IPS DF 4.7 (cell line): ENCODE results near the gene TENM4.

ENCODE experiments used
- DNase-seq: peaks from one replicate; pipeline ENCODE4 v3.0.0-alpha.2; 2013; ENCODE audit warnings: low spot score; ENCODE audit errors: extremely low read depth

TENM4 gene

GRCh38 chr11:79419120-79419519 is 21.7 kb downstream of the TENM4 start:
- DNase-seq, result no peak

DNA sequence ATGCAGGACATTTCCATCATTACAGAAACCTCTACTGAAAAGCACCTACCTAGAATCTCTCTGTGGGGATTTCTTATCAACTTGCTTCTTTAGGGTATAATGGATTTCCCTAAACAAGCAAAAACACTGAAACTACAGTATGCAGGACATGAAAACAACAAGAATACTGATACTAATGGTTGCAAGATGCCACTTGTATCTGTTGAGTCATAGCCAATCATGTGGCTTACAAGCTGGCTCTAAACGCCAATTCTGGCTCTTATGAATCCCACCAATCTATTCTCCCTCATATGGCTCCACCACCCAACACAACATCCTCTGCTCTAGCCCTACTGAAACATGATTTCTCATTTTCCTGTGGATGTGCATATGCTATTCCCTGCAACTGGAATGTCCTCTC is 22.6 kb downstream of the TENM4 start:
- no peak for DNase-seq

DNA sequence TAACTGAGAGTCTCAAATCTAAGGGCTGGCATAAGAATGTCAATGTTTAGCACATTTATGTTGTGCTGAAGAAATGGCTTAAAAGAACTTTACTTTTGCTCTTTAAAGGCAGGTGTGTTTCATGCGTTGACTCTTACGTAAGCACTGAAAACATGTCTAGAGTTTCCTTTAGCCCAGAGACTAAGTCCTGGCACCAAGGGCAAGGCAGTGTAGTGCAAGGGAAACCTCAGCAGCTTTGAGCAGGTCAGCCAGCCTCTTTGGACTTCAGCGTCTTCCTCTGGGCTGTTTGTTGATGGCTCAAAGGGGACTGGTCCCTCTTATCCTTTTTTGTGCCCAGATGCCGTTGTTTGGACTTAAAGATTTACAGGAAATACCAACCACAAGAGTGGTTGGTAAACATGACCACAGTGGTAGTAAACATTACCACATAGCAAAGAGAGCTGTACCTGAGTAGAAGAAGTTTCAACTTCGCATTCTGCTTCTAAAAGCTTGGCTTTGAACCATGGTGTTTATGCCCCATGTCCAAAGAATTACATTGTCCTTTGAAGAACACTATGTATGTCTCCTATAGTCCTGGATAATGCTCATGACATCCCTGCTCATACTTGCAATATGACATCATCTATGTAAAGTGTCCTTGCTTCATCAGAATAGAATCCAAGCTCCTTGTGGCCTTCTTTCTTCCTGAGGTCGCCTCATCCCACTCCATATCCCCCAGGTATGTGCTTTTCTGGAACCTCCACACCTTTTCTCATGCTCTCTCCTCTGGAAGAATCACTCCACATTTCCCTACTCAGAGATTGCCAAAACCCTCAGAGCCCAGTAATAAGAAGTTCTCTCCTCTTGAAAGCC is 23.5 kb downstream of the TENM4 start:
- DNase-seq, result no peak

GRCh38 chr11:79415912-79416311 is 24.9 kb downstream of the TENM4 start:
- no peak for DNase-seq

- no peak for DNase-seq
Observed at GRCh38 chr11:79415411-79415810, 25.4 kb downstream of the TENM4 start.

DNA sequence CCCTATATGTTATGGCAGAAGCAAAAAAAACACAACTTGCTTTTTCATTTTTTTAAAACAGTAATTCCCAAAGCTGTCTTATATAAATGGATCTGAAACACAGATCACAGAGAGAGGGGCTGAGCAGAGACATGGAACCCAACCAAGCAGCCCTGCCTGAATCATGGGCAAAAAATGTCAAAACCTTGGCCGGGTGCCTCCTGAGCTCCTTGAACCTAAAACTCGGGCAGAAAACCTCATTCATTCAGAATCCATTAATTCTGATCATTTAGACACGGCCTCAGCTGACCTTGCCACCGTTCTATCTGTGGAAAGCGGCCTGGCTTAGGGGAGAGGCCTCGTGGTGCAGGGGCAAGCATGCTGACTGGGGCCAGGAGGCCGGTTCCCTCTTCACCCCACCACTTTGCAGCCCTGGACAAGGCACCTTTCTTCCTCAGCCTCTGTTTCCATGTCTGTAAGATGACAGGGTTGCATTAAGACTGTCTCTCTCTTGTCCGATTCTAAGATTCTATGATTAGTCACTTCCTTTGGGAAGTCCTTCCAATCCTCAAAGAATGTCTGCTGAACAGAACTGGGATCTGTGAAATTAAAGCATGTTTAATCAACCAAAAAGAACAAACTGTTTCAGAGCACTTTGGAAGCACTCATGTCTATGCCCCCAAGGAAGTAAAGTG is 26.0 kb downstream of the TENM4 start:
- DNase-seq, result no peak

GRCh38 chr11:79414041-79414440 is 26.8 kb downstream of the TENM4 start:
- no peak for DNase-seq

DNA sequence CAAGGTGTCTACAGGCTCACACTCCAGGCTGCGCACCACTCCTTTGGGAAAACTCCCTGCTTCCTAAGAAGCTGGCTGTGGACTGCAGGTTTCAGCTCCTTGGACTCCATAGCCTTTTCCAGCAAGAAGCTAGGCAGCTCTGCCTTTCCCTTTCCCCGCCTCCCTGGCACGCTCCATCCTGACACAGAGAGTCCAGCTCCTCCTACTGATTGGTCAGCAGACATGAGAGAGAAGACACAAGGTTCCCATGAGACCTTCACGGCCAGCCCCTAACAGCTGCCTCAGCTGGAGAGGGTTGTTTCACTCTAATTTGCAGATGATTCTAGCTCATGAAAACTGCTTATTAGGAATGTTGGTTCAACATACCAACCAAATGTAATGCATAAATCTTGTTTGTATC is 27.6 kb downstream of the TENM4 start:
- DNase-seq, result no peak

DNA sequence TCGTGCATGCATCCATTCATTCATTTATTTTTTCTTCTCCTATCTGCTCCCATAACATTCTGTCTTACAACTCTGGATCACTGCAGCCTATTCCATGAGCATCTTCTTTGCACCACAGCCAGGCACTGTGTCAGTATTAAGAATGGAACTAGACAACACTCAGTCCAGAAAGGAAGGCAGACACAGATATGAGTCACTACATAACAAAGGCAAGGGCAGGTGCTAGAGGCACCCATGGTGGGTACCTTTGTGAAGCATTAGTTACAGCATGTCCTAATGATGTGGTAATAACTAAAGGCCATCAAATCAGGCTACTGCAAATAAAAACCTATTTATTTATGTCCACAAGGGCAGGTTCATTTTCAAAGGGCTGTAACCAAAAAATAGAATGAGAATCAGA is 28.1 kb downstream of the TENM4 start:
- no peak for DNase-seq

DNA sequence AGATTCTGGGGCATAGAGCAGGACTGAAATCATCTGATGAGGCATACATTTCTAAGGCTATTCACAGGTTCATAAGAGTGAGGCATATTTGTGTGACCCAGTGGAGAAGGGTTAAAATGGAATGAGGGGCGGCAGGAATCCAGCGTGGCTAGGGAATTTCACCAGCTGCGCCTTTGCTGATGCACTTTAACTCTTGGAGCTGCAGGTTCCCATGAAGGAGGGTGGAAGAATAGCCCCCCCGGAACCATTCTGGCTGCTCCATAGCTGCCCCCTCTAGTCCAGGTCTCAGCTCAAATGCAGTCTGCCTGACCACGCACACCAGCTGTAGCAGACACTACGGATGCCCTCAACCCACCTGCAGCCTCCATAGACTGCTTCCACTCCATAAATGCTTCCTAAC is 31.5 kb downstream of the TENM4 start:
- DNase-seq, result no peak

- DNase-seq, result no peak
Observed at GRCh38 chr11:79406376-79406775, 34.5 kb downstream of the TENM4 start.

- no peak for DNase-seq
Observed at GRCh38 chr11:79404806-79405205, 36.0 kb downstream of the TENM4 start.

DNA sequence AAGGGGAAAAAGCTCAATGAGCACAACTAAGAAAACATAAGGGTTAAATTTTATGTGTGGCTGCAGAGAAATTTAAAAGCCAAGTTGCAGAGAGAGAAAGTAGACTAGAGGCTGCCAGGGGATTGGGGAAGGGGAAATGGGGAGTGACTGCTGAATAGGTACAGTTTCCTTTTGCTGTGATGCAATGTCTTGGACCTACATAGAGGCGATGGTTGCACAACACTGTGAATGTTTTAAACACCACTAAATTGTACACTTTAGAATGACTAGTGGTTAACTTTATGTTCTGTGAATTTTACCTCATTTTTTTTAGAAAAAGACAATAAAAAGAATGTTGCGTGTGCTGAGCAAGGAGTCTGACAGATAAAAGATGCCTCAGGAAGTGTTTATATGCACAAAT is 36.5 kb downstream of the TENM4 start:
- no peak for DNase-seq

DNA sequence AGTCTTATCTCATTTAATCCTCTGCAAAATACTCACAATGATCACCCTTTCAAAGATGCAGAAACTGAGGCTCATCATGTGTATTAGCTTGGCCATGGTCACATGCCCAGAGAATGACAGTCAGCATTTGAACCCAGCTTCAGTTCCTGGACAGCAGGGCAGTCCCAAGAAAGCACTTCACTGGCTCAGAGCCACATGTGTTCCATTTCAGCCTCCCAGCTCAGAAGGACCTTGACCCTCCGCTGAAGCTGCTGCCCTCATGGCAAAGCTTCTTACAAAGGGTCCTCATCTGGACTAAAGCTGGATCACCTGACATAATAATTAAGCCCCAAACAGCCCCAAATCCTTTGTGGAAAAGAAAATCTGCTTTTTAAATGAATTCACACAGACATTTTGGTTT is 37.0 kb downstream of the TENM4 start:
- DNase-seq, result no peak

DNA sequence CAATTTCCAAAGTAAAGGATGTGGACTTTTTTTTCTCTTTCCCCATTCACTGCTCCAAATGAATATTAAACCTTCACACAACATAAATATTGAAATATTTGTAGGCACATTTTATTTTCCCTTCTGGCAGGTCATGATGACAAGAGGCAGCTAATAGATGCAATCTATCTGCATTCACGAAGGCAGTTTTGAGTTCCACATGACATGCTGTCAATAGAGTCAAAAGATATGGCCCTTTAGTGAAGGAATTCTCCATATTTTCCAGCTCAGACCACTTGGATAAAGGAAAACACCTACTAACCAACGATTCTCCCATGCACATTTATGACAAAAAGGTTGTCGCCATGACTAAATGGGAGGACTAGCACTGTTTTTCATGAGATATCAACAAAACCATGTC is 37.9 kb downstream of the TENM4 start:
- DNase-seq, result no peak

- DNase-seq, result no peak
Observed at GRCh38 chr11:79400717-79401330, 40.0 kb downstream of the TENM4 start.

DNA sequence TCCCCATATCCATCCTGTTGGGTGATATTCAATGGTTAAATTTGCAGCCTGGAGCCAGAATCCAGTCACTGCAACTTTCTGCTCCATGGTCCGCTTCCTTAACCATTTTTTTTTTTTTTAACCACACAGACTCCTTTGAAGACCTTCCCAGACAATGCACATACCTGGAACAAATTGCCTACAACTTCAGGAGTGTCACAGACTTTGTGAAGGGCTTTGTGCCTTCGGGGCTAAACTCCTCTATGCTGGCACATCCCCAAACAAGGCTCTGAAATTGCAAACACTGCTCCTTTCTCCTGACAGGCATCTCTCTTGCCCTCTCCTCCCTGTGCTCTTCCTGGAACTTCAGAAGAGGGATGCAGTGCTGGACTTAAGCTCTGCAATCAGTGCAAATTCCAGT is 40.6 kb downstream of the TENM4 start:
- no peak for DNase-seq

DNA sequence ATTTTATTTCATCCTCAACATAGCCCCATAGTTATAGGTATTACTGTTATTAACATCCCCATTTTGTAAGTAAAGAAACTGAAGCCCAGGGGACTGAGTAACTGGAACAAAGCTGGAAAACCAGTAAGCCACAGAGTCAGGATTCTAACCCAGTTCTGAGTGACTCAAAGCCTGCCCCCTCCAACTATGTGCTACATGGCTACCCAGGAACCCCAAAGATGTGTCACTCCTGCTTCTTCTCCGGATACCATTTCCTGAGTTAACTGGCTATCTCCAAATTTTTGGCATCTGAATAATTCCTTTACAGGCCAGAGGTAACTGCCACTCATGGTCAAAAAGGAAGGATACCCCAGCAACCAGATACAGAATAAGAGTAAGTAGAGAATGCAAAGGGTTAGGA is 43.6 kb downstream of the TENM4 start:
- DNase-seq, result no peak

DNA sequence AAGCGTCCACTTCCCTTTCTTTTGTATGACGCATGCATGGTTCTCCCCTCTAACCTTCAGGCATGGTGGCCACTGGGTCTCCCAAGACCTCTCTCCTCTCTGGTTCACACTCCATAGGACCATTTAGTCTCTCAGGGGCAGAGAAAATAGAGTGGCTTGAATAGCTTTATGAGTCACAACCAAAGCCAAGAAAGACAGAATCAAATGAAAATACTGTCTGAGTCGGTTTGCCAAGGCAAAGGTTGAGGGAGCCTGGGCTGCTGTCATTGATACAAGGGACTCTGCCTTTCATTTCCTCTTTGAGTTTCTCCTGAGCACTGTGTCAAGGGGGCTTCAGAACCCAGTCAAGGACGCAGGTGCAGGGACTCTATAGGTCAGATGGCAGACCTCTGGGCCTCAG is 44.2 kb downstream of the TENM4 start:
- no peak for DNase-seq

DNA sequence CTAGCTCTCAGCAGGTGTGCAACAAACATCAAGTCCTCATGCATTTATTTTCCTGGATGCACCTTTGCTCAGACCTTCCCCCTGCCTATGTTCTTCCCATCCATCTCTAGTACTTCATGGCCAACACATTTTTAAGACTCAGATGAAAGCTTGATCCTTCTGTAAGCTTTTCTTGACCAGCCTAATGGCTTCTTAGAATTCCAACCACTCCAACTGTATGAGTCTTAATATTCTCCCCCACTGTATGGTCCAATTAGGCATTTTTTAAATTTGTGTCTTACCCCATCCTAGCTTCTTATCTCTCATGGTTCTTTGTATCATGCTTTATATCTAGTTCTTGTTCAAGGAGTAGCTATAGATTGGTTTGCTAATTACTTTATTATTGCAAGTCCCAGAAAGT is 44.8 kb downstream of the TENM4 start:
- DNase-seq, result no peak

DNA sequence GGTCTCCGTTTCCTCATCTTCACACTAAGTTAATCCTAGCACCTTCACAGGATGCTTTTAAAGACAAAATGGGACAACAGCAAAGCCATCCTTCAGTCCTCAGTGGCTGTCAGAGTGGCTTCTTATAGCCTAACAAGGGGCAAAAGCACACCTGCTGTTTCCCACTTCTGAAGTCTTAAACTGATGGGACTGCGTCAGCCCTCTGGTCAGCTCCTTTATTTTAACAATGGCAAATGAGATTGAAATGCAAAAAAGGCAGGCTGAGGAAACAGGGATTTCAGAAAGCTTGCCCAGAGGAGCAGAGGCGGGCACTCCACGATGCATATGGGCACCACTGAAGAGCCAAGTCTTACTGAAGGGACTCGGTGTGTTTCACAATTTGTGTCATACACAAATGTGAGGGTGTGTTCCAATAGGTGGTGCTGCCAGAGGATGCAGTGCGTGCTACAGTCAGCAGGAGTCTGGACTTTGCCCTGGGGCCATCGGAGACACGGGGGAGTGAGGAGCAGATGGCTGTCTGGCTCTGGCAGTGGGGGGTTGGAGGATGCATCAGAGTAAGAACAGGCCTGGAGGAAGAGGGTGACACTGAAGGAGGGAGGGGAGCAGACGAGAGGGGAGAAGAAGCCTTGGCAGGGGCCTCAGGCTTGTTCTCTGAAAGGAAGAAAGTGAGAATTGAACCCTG is 47.3 kb downstream of the TENM4 start:
- no peak for DNase-seq

DNA sequence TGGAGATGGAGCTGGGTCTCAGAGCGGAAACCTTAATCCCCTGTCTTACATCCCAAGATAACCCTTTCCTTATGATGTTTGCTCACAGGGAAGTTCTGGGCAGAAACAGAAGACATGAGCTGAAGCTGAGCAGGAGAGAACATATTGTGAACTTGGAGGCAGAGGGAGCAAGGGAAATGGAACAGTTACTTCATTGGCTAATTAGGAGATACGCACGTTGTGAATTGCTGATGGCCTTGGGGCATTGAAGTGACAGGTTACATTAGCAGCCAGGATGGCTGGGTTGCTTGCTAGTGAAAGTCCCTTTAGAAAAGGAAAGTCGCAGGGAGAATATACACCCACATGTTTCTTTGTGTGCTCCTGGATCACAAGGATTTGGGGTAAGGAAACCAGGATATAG is 48.7 kb downstream of the TENM4 start:
- no peak for DNase-seq
